ENCODE results near the gene CREB5. TPM values are rescaled to one million over a fixed set of nuclear protein-coding genes. Genes with fewer than 3 reads are reported as not detected.

Gene CREB5
- total and polyA plus RNA-seq, 8 donors, result 2.5 to 11.5 (median 3.6) TPM

GRCh38 chr7:28848906-28849305 is 436.6 kb downstream of the CREB5 start:
- TF ChIP-seq CTCF (IDR thresholded peaks at IDR 0.05), result no peak
- no peak overlapping the region for H3K27ac ChIP-seq
- H3K4me3 ChIP-seq, result no peak overlapping the region
- FAIRE-seq (no peak), ATAC-seq (no peak), DNase-seq (no peak)
- no peaks in the 10 kb centered on the region for H3K36me3 ChIP-seq
- intact Hi-C loops (cut with DNase I), result no loop called here
- 83 to 86% methylated on average over 15 of the region's 15 CpGs for WGBS, 2 donors
- H3K9me3 ChIP-seq, result no peaks in the 10 kb centered on the region
- H3K27me3 ChIP-seq, result no peaks in the 10 kb centered on the region
- peaks cover 0 to 4% (median 0%) of the 10 kb centered on the region in 3 donors for H3K4me1 ChIP-seq

- intact Hi-C loops (cut with DNase I), result no loop called here
Measured at GRCh38 chr7:28850699-28851098, 438.4 kb downstream of the CREB5 start.

GRCh38 chr7:28853150-28853549 is 440.8 kb downstream of the CREB5 start:
- WGBS, 2 donors, result 45 to 49% methylated on average over 4 of the region's 4 CpGs
- Histone ChIP-seq H3K36me3 (no peaks in the 10 kb centered on the region), H3K9me3 (no peaks in the 10 kb centered on the region), H3K27me3 (no peaks in the 10 kb centered on the region), H3K27ac (no peak overlapping the region), H3K4me3 (peak overlapping the region in 1 of 4 donors; percentile 52), H3K4me1 (peaks cover 0 to 4% (median 0%) of the 10 kb centered on the region in 3 donors)
- TF ChIP-seq CTCF (IDR thresholded peaks at IDR 0.05), result no peak
- DNase-seq, result no peak
- FAIRE-seq, result no peak
- no peak for ATAC-seq
- intact Hi-C loops (cut with DNase I), result no loop called here

More at GRCh38 chr7:28850699-28851098, 438.4 kb downstream of the CREB5 start:
- Histone ChIP-seq H3K4me1 (peaks cover 0 to 4% (median 0%) of the 10 kb centered on the region in 3 donors), H3K27me3 (no peaks in the 10 kb centered on the region), H3K27ac (no peak overlapping the region), H3K4me3 (no peak overlapping the region), H3K9me3 (no peaks in the 10 kb centered on the region), H3K36me3 (no peaks in the 10 kb centered on the region)
- FAIRE-seq, result peak; percentile 9
- ATAC-seq, result no peak
- DNase-seq, result no peak
- TF ChIP-seq CTCF (IDR thresholded peaks at IDR 0.05), result no peak

GRCh38 chr7:28853834-28854749 is 441.8 kb downstream of the CREB5 start:
- Histone ChIP-seq H3K27me3 (no peaks in the 10 kb centered on the region), H3K36me3 (no peaks in the 10 kb centered on the region), H3K4me1 (peaks cover 0 to 4% (median 0%) of the 10 kb centered on the region in 3 donors), H3K27ac (peak overlapping the region in 1 of 4 donors; percentile 27), H3K4me3 (peak overlapping the region; percentile 20 to 52 (median 40)), H3K9me3 (no peaks in the 10 kb centered on the region)
- intact Hi-C loops (cut with DNase I), result no loop called here
- peak; percentile 97 to 99 (median 98) for ATAC-seq
- DNase-seq, result peak; percentile 67 to 96 (median 84)
- whole genome bisulfite sequencing, 2 donors, result 6% methylated on average over 63 of the region's 63 CpGs
- FAIRE-seq, result no peak
- peak; percentile 73 to 88 (median 82) for TF ChIP-seq CTCF (IDR thresholded peaks at IDR 0.05)

GRCh38 chr7:28854750-28855074 is 442.4 kb downstream of the CREB5 start:
- Histone ChIP-seq H3K27ac (no peak overlapping the region), H3K36me3 (no peaks in the 10 kb centered on the region), H3K4me1 (peaks cover 0 to 4% (median 0%) of the 10 kb centered on the region in 3 donors), H3K9me3 (no peaks in the 10 kb centered on the region), H3K4me3 (no peak overlapping the region), H3K27me3 (no peaks in the 10 kb centered on the region)
- DNase-seq (no peak), ATAC-seq (no peak), FAIRE-seq (no peak)
- intact Hi-C loops (cut with DNase I), result no loop called here
- 93% methylated on average over 3 of the region's 3 CpGs for WGBS, 2 donors
- no peak for TF ChIP-seq CTCF (IDR thresholded peaks at IDR 0.05)

All from pancreas (tissue), 10 donors.